ENCODE data around the gene AKAP17A. TPM values are rescaled to one million over a fixed set of nuclear protein-coding genes. Genes with fewer than 3 reads are reported as not detected.
A peak's percentile ranks its signal among the peaks of the same experiment; 100 is the strongest.

AKAP17A gene
- total and polyA plus RNA-seq, 2 of the 13 experiments (the other 11 are each of a cell fraction or from before 2014, with no cell fraction given): 20.5 to 26.5 TPM

DNA sequence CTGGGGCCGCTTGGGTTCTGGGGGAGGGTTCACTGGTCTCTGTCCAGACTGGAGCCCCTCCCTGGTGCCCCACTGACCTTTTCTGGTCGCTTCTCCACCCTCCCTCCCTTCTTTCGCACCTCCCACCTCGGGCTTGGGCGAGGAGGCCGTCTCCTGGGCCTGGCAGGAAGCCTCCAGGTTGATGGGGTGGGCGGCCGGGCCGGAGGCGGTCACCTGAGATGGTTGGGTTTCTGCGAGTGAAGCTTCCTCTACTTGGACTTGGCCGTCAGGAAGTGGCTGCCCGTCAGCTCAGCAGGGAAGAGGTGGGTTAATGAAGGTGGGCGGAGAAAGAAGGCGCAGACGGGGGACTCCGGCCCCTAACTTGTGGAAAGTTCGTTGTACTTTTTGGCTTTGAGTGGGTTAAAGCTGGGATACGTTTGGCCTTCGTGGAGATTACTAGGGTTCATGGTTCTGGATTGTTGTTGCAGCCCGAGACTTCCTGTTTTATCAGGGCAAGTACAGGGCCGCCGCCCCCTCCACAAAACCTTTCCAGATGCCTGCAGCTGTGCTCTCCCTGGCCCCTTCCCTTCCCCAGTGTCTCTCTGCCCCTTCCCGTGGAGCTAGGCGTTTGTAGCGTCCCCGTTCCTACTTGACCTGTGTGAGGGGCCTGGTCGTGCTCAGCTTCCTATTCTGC, 1.2 kb downstream of the AKAP17A start (continued):
- peak; percentile 21; the same call in 1 of the 2 replicates for TF ChIP-seq KLF15 (CRISPR knock-in tag; IDR thresholded peaks at IDR 0.05; ENCODE audit: borderline replicate concordance)
- no peak for TF ChIP-seq ARNTL (CRISPR knock-in tag; IDR thresholded peaks at IDR 0.05)
- no peak for TF ChIP-seq ZNF879 (CRISPR knock-in tag; IDR thresholded peaks at IDR 0.05)
- TF ChIP-seq ZNF33A (CRISPR knock-in tag; IDR thresholded peaks at IDR 0.05; ENCODE audit: borderline replicate concordance): no peak
- TF ChIP-seq, protein P1, sequence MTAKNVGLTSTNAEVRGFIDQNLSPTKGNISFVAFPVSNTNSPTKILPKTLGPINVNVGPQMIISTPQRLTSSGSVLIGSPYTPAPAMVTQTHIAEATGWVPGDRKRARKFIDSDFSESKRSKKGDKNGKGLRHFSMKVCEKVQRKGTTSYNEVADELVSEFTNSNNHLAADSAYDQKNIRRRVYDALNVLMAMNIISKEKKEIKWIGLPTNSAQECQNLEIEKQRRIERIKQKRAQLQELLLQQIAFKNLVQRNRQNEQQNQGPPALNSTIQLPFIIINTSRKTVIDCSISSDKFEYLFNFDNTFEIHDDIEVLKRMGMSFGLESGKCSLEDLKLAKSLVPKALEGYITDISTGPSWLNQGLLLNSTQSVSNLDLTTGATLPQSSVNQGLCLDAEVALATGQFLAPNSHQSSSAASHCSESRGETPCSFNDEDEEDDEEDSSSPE (CRISPR knock-in tag; IDR thresholded peaks at IDR 0.05): no peak
- TF ChIP-seq ZNF629 (CRISPR knock-in tag; conservative IDR thresholded peaks at IDR 0.05): no peak
- no peak for TF ChIP-seq ZNF367 (CRISPR knock-in tag; IDR thresholded peaks at IDR 0.05; ENCODE audit: borderline replicate concordance)
- no peak for TF ChIP-seq SIN3B (IDR thresholded peaks at IDR 0.05; ENCODE audit: low read length)
- TF ChIP-seq PHB2 (IDR thresholded peaks at IDR 0.05; ENCODE audit: partially characterized antibody): no peak
- peak; percentile 11; the same call in 1 of the 2 replicates for TF ChIP-seq MAZ (IDR thresholded peaks at IDR 0.05; ENCODE audit: borderline replicate concordance, low read depth, low read length)
- TF ChIP-seq MAZ (CRISPR knock-in tag; IDR thresholded peaks at IDR 0.05; ENCODE audit: low read depth): no peak
- TF ChIP-seq, protein P2, sequence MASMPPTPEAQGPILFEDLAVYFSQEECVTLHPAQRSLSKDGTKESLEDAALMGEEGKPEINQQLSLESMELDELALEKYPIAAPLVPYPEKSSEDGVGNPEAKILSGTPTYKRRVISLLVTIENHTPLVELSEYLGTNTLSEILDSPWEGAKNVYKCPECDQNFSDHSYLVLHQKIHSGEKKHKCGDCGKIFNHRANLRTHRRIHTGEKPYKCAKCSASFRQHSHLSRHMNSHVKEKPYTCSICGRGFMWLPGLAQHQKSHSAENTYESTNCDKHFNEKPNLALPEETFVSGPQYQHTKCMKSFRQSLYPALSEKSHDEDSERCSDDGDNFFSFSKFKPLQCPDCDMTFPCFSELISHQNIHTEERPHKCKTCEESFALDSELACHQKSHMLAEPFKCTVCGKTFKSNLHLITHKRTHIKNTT (CRISPR knock-in tag; IDR thresholded peaks at IDR 0.05): no peak
- TF ChIP-seq HDAC1 (CRISPR knock-in tag; IDR thresholded peaks at IDR 0.05): peak; percentile 36; the same call in 1 of the 2 replicates
- TF ChIP-seq, protein P3, sequence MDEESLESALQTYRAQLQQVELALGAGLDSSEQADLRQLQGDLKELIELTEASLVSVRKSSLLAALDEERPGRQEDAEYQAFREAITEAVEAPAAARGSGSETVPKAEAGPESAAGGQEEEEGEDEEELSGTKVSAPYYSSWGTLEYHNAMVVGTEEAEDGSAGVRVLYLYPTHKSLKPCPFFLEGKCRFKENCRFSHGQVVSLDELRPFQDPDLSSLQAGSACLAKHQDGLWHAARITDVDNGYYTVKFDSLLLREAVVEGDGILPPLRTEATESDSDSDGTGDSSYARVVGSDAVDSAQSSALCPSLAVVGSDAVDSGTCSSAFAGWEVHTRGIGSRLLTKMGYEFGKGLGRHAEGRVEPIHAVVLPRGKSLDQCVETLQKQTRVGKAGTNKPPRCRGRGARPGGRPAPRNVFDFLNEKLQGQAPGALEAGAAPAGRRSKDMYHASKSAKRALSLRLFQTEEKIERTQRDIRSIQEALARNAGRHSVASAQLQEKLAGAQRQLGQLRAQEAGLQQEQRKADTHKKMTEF (CRISPR knock-in tag; IDR thresholded peaks at IDR 0.05): no peak
- TF ChIP-seq, protein P4, sequence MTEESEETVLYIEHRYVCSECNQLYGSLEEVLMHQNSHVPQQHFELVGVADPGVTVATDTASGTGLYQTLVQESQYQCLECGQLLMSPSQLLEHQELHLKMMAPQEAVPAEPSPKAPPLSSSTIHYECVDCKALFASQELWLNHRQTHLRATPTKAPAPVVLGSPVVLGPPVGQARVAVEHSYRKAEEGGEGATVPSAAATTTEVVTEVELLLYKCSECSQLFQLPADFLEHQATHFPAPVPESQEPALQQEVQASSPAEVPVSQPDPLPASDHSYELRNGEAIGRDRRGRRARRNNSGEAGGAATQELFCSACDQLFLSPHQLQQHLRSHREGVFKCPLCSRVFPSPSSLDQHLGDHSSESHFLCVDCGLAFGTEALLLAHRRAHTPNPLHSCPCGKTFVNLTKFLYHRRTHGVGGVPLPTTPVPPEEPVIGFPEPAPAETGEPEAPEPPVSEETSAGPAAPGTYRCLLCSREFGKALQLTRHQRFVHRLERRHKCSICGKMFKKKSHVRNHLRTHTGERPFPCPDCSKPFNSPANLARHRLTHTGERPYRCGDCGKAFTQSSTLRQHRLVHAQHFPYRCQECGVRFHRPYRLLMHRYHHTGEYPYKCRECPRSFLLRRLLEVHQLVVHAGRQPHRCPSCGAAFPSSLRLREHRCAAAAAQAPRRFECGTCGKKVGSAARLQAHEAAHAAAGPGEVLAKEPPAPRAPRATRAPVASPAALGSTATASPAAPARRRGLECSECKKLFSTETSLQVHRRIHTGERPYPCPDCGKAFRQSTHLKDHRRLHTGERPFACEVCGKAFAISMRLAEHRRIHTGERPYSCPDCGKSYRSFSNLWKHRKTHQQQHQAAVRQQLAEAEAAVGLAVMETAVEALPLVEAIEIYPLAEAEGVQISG (CRISPR knock-in tag; IDR thresholded peaks at IDR 0.05): peak; percentile 16; the same call in 1 of the 2 replicates
- peak; percentile 28 for TF ChIP-seq RBM39 (IDR thresholded peaks at IDR 0.05; ENCODE audit: low read depth, low read length, poor library complexity, severe bottlenecking)
- 0 out of 2 replicates have a peak, but pooled peaks have one; percentile 5 for TF ChIP-seq PCBP1 (IDR thresholded peaks at IDR 0.05; ENCODE audit: borderline replicate concordance, low read depth, low read length)
- TF ChIP-seq, protein P5, sequence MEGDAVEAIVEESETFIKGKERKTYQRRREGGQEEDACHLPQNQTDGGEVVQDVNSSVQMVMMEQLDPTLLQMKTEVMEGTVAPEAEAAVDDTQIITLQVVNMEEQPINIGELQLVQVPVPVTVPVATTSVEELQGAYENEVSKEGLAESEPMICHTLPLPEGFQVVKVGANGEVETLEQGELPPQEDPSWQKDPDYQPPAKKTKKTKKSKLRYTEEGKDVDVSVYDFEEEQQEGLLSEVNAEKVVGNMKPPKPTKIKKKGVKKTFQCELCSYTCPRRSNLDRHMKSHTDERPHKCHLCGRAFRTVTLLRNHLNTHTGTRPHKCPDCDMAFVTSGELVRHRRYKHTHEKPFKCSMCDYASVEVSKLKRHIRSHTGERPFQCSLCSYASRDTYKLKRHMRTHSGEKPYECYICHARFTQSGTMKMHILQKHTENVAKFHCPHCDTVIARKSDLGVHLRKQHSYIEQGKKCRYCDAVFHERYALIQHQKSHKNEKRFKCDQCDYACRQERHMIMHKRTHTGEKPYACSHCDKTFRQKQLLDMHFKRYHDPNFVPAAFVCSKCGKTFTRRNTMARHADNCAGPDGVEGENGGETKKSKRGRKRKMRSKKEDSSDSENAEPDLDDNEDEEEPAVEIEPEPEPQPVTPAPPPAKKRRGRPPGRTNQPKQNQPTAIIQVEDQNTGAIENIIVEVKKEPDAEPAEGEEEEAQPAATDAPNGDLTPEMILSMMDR (CRISPR knock-in tag; IDR thresholded peaks at IDR 0.05): no peak
- peak; percentile 94 for TF ChIP-seq AGO1 (IDR thresholded peaks at IDR 0.05; ENCODE audit: low read depth, low read length, poor library complexity, severe bottlenecking)
- TF ChIP-seq ZNF260 (CRISPR knock-in tag; IDR thresholded peaks at IDR 0.05; ENCODE audit: borderline replicate concordance, low read depth): no peak
- TF ChIP-seq CHD4 (IDR thresholded peaks at IDR 0.05; ENCODE audit: borderline replicate concordance, low read length): no peak

Data from HepG2 (cell line).